NT2/D1 (cell line): ENCODE data around the gene ACER3.

Experiments used
- SUZ12 ChIP-seq: IDR thresholded peaks from 2 replicates; pipeline ENCODE4 v1.6.1; 2011; ENCODE audit not compliant: insufficient read length, insufficient read depth; ENCODE audit errors: extremely low read depth
- YY1 ChIP-seq: IDR thresholded peaks from 2 replicates; pipeline ENCODE4 v1.6.1; 2011; ENCODE audit not compliant: insufficient read length, insufficient read depth

GRCh38 chr11:76939219-76939631 is 78.5 kb downstream of the ACER3 start:
- TF ChIP-seq SUZ12, result no peak
- TF ChIP-seq YY1, result no peak
